Activated CD4-positive, alpha-beta T cell treated with anti-CD3 and anti-CD28 coated beads for 36 hours (primary cell): Measurements from ENCODE around the gene ADAMTSL3. TPM values are rescaled to one million over a fixed set of nuclear protein-coding genes. Genes with fewer than 3 reads are reported as not detected.

Source experiments
- ATAC-seq: fragments of 200-7000 bp; cut with Tn5 transposase; one replicate; pipeline ENCODE4 v1.10.0; 2021; ENCODE audit warnings: mild to moderate bottlenecking, moderate library complexity
- CTCF ChIA-PET: fragments of 350-600 bp; sonication (Branson Sonifier 250); formaldehyde crosslinking; loops from one replicate; lab custom pipeline; 2021; ENCODE audit warnings: antibody characterized with exemption; lab: Charles Lee
- POLR2A ChIA-PET: fragments of 350-600 bp; sonication (Branson Sonifier 250); formaldehyde crosslinking; loops from one replicate; lab custom pipeline; 2021; ENCODE audit warnings: antibody characterized with exemption, inconsistent platforms; lab: Charles Lee
- DNase-seq: peaks from one replicate; pipeline ENCODE4 v3.0.0-alpha.2; 2020
- H3K27ac Mint-ChIP-seq: one replicate; pipeline ENCODE4 v1.8.0; 2021; ENCODE audit warnings: mixed read lengths
- H3K27me3 Mint-ChIP-seq: one replicate; pipeline ENCODE4 v1.8.0; 2021; ENCODE audit warnings: mixed read lengths
- H3K36me3 Mint-ChIP-seq: one replicate; pipeline ENCODE4 v1.8.0; 2021; ENCODE audit warnings: low read depth, mixed read lengths
- H3K4me1 Mint-ChIP-seq: one replicate; pipeline ENCODE4 v1.8.0; 2021; ENCODE audit warnings: mixed read lengths
- H3K4me3 Mint-ChIP-seq: one replicate; pipeline ENCODE4 v1.8.0; 2021; ENCODE audit warnings: mild to moderate bottlenecking, moderate library complexity, mixed read lengths
- H3K9me3 Mint-ChIP-seq: one replicate; pipeline ENCODE4 v1.8.0; 2021; ENCODE audit warnings: low read depth, mixed read lengths
- intact Hi-C, 2 experiments: fragments of 100-400 bp; cut with DNase I in 1 of 2; cut with micrococcal nuclease in 1 of 2; formaldehyde crosslinking; loops; one replicate each; pipeline versions ENCODE4 v1.14.2 to v1.15.1; 2022 to 2024; cut with DNase I, micrococcal nuclease
- total RNA-seq, 2 experiments: library from RNA; stranded (reverse); gene quantifications; one replicate each; pipeline ENCODE4 v1.2.3, GENCODE V29; 2021

ADAMTSL3 gene
- total RNA-seq, 2 experiments from 2014 or later = not detected

- Mint-ChIP-seq H3K4me3 (no peak overlapping the region), H3K4me1 (no peaks in the 10 kb centered on the region), H3K27ac (no peak overlapping the region), H3K27me3 (peaks cover 3% of the 10 kb centered on the region), H3K9me3 (no peaks in the 10 kb centered on the region), H3K36me3 (no peaks in the 10 kb centered on the region)
- ChIA-PET CTCF (interaction anchor here (1.3 kb wide), 1 partner anchor 15 kb away, joined by 4 read pairs; no protein-coding TSS in a partner anchor), POLR2A (no interaction called here)
- intact Hi-C loops = no loop called here
- no peak for DNase-seq
- ATAC-seq = no peak
Observed at GRCh38 chr15:83815506-83815905, 161.6 kb downstream of the ADAMTSL3 start.

GRCh38 chr15:83816124-83816883, 162.4 kb downstream of the ADAMTSL3 start:
- Mint-ChIP-seq H3K4me1 (no peaks in the 10 kb centered on the region), H3K4me3 (no peak overlapping the region), H3K9me3 (no peaks in the 10 kb centered on the region), H3K27me3 (peaks cover 3% of the 10 kb centered on the region), H3K27ac (no peak overlapping the region), H3K36me3 (no peaks in the 10 kb centered on the region)
- CTCF ChIA-PET = no interaction called here
- POLR2A ChIA-PET = no interaction called here
- DNase-seq (no peak), ATAC-seq (no peak)
- intact Hi-C loops = no loop called here

- Mint-ChIP-seq H3K36me3 (no peaks in the 10 kb centered on the region), H3K27ac (no peak overlapping the region), H3K9me3 (peaks cover 3% of the 10 kb centered on the region), H3K27me3 (peaks cover 3% of the 10 kb centered on the region), H3K4me1 (no peaks in the 10 kb centered on the region), H3K4me3 (no peak overlapping the region)
- intact Hi-C loops = no loop called here
- ChIA-PET CTCF (interaction anchor here (0.6 kb wide), 1 partner anchor 218 kb away, joined by 3 read pairs; no protein-coding TSS in a partner anchor), POLR2A (no interaction called here)
- DNase-seq (no peak), ATAC-seq (no peak)
Observed at GRCh38 chr15:83818591-83818990, 164.7 kb downstream of the ADAMTSL3 start.

GRCh38 chr15:83830381-83830780, 176.5 kb downstream of the ADAMTSL3 start:
- intact Hi-C loops = no loop called here
- no peak overlapping the region for H3K4me3 Mint-ChIP-seq
- no peak overlapping the region for H3K27ac Mint-ChIP-seq
- ATAC-seq (no peak), DNase-seq (no peak)
- no peaks in the 10 kb centered on the region for H3K9me3 Mint-ChIP-seq
- H3K4me1 Mint-ChIP-seq = no peaks in the 10 kb centered on the region
- H3K36me3 Mint-ChIP-seq = no peaks in the 10 kb centered on the region
- H3K27me3 Mint-ChIP-seq = peaks cover 16% of the 10 kb centered on the region
- POLR2A ChIA-PET = no interaction called here
- CTCF ChIA-PET = no interaction called here

- H3K4me3 Mint-ChIP-seq = no peak overlapping the region
- ChIA-PET CTCF (no interaction called here), POLR2A (no interaction called here)
- H3K27me3 Mint-ChIP-seq = peaks cover 16% of the 10 kb centered on the region
- H3K9me3 Mint-ChIP-seq = no peaks in the 10 kb centered on the region
- H3K36me3 Mint-ChIP-seq = no peaks in the 10 kb centered on the region
- intact Hi-C loops = no loop called here
- no peak for ATAC-seq
- DNase-seq = no peak
- no peak overlapping the region for H3K27ac Mint-ChIP-seq
- no peaks in the 10 kb centered on the region for H3K4me1 Mint-ChIP-seq
Observed at GRCh38 chr15:83833569-83833968, 179.6 kb downstream of the ADAMTSL3 start.

- CTCF ChIA-PET = no interaction called here
- no peaks in the 10 kb centered on the region for H3K4me1 Mint-ChIP-seq
- POLR2A ChIA-PET = no interaction called here
- intact Hi-C loops = loop anchor here in 1 of 2 experiments (5.0 kb wide), 1 partner anchor 268 kb away; no protein-coding TSS in a partner anchor
- H3K27ac Mint-ChIP-seq = no peak overlapping the region
- H3K4me3 Mint-ChIP-seq = no peak overlapping the region
- peaks cover 20% of the 10 kb centered on the region for H3K27me3 Mint-ChIP-seq
- ATAC-seq (no peak), DNase-seq (no peak)
- H3K9me3 Mint-ChIP-seq = no peaks in the 10 kb centered on the region
- no peaks in the 10 kb centered on the region for H3K36me3 Mint-ChIP-seq
Observed at GRCh38 chr15:83835479-83835878, 181.6 kb downstream of the ADAMTSL3 start.

GRCh38 chr15:83837945-83838571, 184.1 kb downstream of the ADAMTSL3 start:
- H3K27ac Mint-ChIP-seq = no peak overlapping the region
- peaks cover 16% of the 10 kb centered on the region for H3K27me3 Mint-ChIP-seq
- H3K36me3 Mint-ChIP-seq = no peaks in the 10 kb centered on the region
- no peak overlapping the region for H3K4me3 Mint-ChIP-seq
- ChIA-PET CTCF (interaction anchor here (0.6 to 1.1 kb wide), 4 partner anchors 10 to 1286 kb away, joined by 3 read pairs; no protein-coding TSS in a partner anchor), POLR2A (no interaction called here)
- H3K4me1 Mint-ChIP-seq = no peaks in the 10 kb centered on the region
- no peaks in the 10 kb centered on the region for H3K9me3 Mint-ChIP-seq
- DNase-seq (peak; percentile 37), ATAC-seq (no peak)
- intact Hi-C loops = loop anchor here in 1 of 2 experiments (5.0 kb wide), 1 partner anchor 271 kb away; no protein-coding TSS in a partner anchor

- Mint-ChIP-seq H3K27me3 (peaks cover 16% of the 10 kb centered on the region), H3K27ac (no peak overlapping the region), H3K36me3 (no peaks in the 10 kb centered on the region), H3K9me3 (no peaks in the 10 kb centered on the region), H3K4me3 (no peak overlapping the region), H3K4me1 (no peaks in the 10 kb centered on the region)
- POLR2A ChIA-PET = no interaction called here
- no peak for ATAC-seq
- CTCF ChIA-PET = interaction anchor here (0.9 to 1.1 kb wide), 2 partner anchors 17 to 72 kb away, joined by 3 read pairs; no protein-coding TSS in a partner anchor
- intact Hi-C loops = loop anchor here in 1 of 2 experiments (5.0 kb wide), 1 partner anchor 271 kb away; no protein-coding TSS in a partner anchor
- no peak for DNase-seq
Observed at GRCh38 chr15:83838763-83839162, 184.8 kb downstream of the ADAMTSL3 start.

GRCh38 chr15:83842281-83842680, 188.4 kb downstream of the ADAMTSL3 start:
- intact Hi-C loops = no loop called here
- Mint-ChIP-seq H3K27me3 (peaks cover 20% of the 10 kb centered on the region), H3K36me3 (no peaks in the 10 kb centered on the region), H3K9me3 (no peaks in the 10 kb centered on the region), H3K4me3 (no peak overlapping the region), H3K27ac (no peak overlapping the region), H3K4me1 (no peaks in the 10 kb centered on the region)
- no peak for ATAC-seq
- POLR2A ChIA-PET = no interaction called here
- CTCF ChIA-PET = interaction anchor here (1.2 kb wide), 1 partner anchor 31 kb away, joined by 3 read pairs; no protein-coding TSS in a partner anchor
- no peak for DNase-seq

GRCh38 chr15:83843471-83843871, 189.5 kb downstream of the ADAMTSL3 start:
- intact Hi-C loops = no loop called here
- no peaks in the 10 kb centered on the region for H3K9me3 Mint-ChIP-seq
- POLR2A ChIA-PET = no interaction called here

GRCh38 chr15:83844742-83845141, 190.8 kb downstream of the ADAMTSL3 start:
- intact Hi-C loops = no loop called here
- no peaks in the 10 kb centered on the region for H3K4me1 Mint-ChIP-seq
- ChIA-PET POLR2A (no interaction called here), CTCF (interaction anchor here (0.6 kb wide), 1 partner anchor 39 kb away, joined by 3 read pairs; no protein-coding TSS in a partner anchor)
- no peaks in the 10 kb centered on the region for H3K9me3 Mint-ChIP-seq
- no peaks in the 10 kb centered on the region for H3K36me3 Mint-ChIP-seq
- H3K27me3 Mint-ChIP-seq = peaks cover 16% of the 10 kb centered on the region
- H3K4me3 Mint-ChIP-seq = no peak overlapping the region
- no peak overlapping the region for H3K27ac Mint-ChIP-seq
- DNase-seq (no peak), ATAC-seq (no peak)

More at GRCh38 chr15:83843471-83843871, 189.5 kb downstream of the ADAMTSL3 start:
- H3K27me3 Mint-ChIP-seq = peaks cover 20% of the 10 kb centered on the region
- no peaks in the 10 kb centered on the region for H3K36me3 Mint-ChIP-seq
- no peak overlapping the region for H3K27ac Mint-ChIP-seq
- ATAC-seq (no peak), DNase-seq (no peak)
- no peaks in the 10 kb centered on the region for H3K4me1 Mint-ChIP-seq
- CTCF ChIA-PET = no interaction called here
- no peak overlapping the region for H3K4me3 Mint-ChIP-seq
